SK-N-SH treated with all-trans-retinoic acid at 6 μM for 48 hours (cell line): ENCODE measurements around the gene DCAF15.

Experiments used
- ARNTL ChIP-seq: fragments of 450-650 bp; formaldehyde crosslinking; IDR thresholded peaks from 2 replicates; pipeline ENCODE4 v1.5.0; 2020; ENCODE audit warnings: low read depth, mild to moderate bottlenecking, moderate library complexity, borderline replicate concordance
- BACH2 ChIP-seq: fragments of 250-450 bp; sonication (Bioruptor Pico); IDR thresholded peaks from 2 replicates; pipeline ENCODE4 v1.9.0; 2021; ENCODE audit warnings: mild to moderate bottlenecking, borderline replicate concordance
- CSDC2 ChIP-seq: fragments of 250-450 bp; sonication (Bioruptor Pico); IDR thresholded peaks from 2 replicates; pipeline ENCODE4 v1.5.0; 2020; ENCODE audit warnings: mild to moderate bottlenecking, moderate library complexity
- ESRRG ChIP-seq: fragments of 250-450 bp; sonication (Bioruptor Pico); IDR thresholded peaks from 2 replicates; pipeline ENCODE4 v1.6.1; 2021; ENCODE audit warnings: mild to moderate bottlenecking
- GLIS3 ChIP-seq: fragments of 250-450 bp; sonication (Bioruptor Pico); IDR thresholded peaks from 2 replicates; pipeline ENCODE4 v1.5.0; 2020; ENCODE audit warnings: mild to moderate bottlenecking, moderate library complexity
- RARB ChIP-seq: fragments of 250-450 bp; sonication (Bioruptor Pico); IDR thresholded peaks from 2 replicates; pipeline ENCODE4 v1.8.0; 2021; ENCODE audit warnings: mild to moderate bottlenecking, moderate library complexity
- TOX ChIP-seq: fragments of 250-450 bp; sonication (Bioruptor Pico); IDR thresholded peaks from 2 replicates; pipeline ENCODE4 v1.8.0; 2021; ENCODE audit warnings: mild to moderate bottlenecking, moderate library complexity, borderline replicate concordance
- ZC3H10 ChIP-seq: fragments of 250-450 bp; sonication (Bioruptor Pico); IDR thresholded peaks from 2 replicates; pipeline ENCODE4 v1.5.1; 2021; ENCODE audit warnings: mild to moderate bottlenecking, moderate library complexity
- ZFP3 ChIP-seq: fragments of 250-450 bp; sonication (Bioruptor Pico); IDR thresholded peaks from 2 replicates; pipeline ENCODE4 v1.5.0; 2020; ENCODE audit warnings: mild to moderate bottlenecking, moderate library complexity
- ZFP30 ChIP-seq: fragments of 450-650 bp; formaldehyde crosslinking; IDR thresholded peaks from 2 replicates; pipeline ENCODE4 v1.5.0; 2022; ENCODE audit warnings: mild to moderate bottlenecking, moderate library complexity
- ZNF565 ChIP-seq: fragments of 450-650 bp; formaldehyde crosslinking; conservative IDR thresholded peaks from 2 replicates; pipeline ENCODE4 v1.5.0; 2020; ENCODE audit warnings: low read depth, mild to moderate bottlenecking, moderate library complexity
- ZNF70 ChIP-seq: fragments of 450-650 bp; formaldehyde crosslinking; IDR thresholded peaks from 2 replicates; pipeline ENCODE4 v1.5.0; 2020; ENCODE audit warnings: mild to moderate bottlenecking, moderate library complexity
- TF ChIP-seq, protein P1 (sequence below): fragments of 250-450 bp; sonication (Bioruptor Pico); IDR thresholded peaks from 2 replicates; pipeline ENCODE4 v1.8.0; 2020; ENCODE audit warnings: mild to moderate bottlenecking, moderate library complexity, borderline replicate concordance
- TF ChIP-seq, protein P2 (sequence below): fragments of 250-450 bp; sonication (Bioruptor Pico); IDR thresholded peaks from 2 replicates; pipeline ENCODE4 v1.5.1; 2021; ENCODE audit warnings: mild to moderate bottlenecking, moderate library complexity

DNA sequence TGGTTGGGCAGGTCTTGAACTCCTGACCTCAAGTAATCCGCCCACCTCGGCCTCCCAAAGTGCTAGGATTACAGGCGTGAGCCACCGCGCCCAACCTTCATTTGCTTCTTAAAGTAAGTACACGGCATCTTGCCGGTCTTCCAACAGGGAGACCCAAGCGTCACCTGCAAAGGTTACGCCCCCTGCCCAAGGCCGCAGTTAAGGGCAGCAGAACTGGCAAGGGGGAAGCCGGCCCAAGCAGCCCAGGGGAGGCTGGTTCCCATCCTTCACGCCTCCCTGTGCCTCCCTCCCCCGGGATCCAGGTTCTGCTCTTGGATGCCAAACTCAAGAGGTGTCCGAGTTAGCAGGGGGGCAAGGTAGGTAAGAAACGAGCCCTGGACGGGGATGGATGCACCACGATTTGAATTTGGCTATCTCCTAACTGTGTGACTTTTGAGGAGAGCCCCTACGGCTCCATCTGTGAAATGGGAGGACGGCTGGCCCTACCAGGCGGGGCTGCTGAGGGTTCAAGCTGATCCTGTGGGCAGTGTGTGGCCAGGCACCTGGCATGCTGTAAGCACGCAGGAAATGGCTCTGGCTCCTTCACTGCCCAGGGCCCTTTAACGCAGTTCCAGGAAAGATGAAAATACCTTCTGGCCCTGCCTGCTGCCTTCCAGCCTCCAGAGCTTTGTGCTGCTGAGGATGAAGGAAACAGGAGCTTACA, 44.8 kb downstream of the DCAF15 start:
- TF ChIP-seq ARNTL (CRISPR knock-in tag), result no peak
- TF ChIP-seq GLIS3 (CRISPR knock-in tag), result no peak
- TF ChIP-seq RARB (CRISPR knock-in tag), result no peak
- TF ChIP-seq ZNF70 (CRISPR knock-in tag), result no peak
- TF ChIP-seq, protein P1, sequence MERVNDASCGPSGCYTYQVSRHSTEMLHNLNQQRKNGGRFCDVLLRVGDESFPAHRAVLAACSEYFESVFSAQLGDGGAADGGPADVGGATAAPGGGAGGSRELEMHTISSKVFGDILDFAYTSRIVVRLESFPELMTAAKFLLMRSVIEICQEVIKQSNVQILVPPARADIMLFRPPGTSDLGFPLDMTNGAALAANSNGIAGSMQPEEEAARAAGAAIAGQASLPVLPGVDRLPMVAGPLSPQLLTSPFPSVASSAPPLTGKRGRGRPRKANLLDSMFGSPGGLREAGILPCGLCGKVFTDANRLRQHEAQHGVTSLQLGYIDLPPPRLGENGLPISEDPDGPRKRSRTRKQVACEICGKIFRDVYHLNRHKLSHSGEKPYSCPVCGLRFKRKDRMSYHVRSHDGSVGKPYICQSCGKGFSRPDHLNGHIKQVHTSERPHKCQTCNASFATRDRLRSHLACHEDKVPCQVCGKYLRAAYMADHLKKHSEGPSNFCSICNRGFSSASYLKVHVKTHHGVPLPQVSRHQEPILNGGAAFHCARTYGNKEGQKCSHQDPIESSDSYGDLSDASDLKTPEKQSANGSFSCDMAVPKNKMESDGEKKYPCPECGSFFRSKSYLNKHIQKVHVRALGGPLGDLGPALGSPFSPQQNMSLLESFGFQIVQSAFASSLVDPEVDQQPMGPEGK (CRISPR knock-in tag), result no peak
- no peak for TF ChIP-seq ZNF565 (CRISPR knock-in tag)
- no peak for TF ChIP-seq ESRRG
- TF ChIP-seq TOX (CRISPR knock-in tag), result no peak
- TF ChIP-seq ZFP30 (CRISPR knock-in tag), result no peak
- TF ChIP-seq, protein P2, sequence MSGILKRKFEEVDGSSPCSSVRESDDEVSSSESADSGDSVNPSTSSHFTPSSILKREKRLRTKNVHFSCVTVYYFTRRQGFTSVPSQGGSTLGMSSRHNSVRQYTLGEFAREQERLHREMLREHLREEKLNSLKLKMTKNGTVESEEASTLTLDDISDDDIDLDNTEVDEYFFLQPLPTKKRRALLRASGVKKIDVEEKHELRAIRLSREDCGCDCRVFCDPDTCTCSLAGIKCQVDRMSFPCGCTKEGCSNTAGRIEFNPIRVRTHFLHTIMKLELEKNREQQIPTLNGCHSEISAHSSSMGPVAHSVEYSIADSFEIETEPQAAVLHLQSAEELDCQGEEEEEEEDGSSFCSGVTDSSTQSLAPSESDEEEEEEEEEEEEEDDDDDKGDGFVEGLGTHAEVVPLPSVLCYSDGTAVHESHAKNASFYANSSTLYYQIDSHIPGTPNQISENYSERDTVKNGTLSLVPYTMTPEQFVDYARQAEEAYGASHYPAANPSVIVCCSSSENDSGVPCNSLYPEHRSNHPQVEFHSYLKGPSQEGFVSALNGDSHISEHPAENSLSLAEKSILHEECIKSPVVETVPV (CRISPR knock-in tag), result no peak
- TF ChIP-seq ZC3H10, result no peak
- TF ChIP-seq BACH2 (CRISPR knock-in tag), result no peak
- TF ChIP-seq CSDC2 (CRISPR knock-in tag), result no peak
- no peak for TF ChIP-seq ZFP3 (CRISPR knock-in tag)
